GM21619 (cell line): Measurements from ENCODE around the gene PPP2R5A.
A peak's percentile ranks its signal among the peaks of the same experiment; 100 is the strongest.
"Not testable (repeated sequence)": the region's sequence is repeated elsewhere in the genome, so short reads cannot be mapped to it uniquely, and the experiment has no call there.

ENCODE experiments used
- ATAC-seq: cut with Tn5 transposase; IDR thresholded peaks from one replicate; pipeline ENCODE4 v1.9.1; 2021; ENCODE audit not compliant: unreplicated experiment

Gene PPP2R5A

GRCh38 chr1:212351588-212352362 is 66.6 kb downstream of the PPP2R5A start:
- ATAC-seq = no peak

GRCh38 chr1:212353181-212353580 is 68.0 kb downstream of the PPP2R5A start:
- ATAC-seq = no peak

- no peak for ATAC-seq
Measured at GRCh38 chr1:212354464-212354863, 69.3 kb downstream of the PPP2R5A start.

- ATAC-seq = no peak
Measured at GRCh38 chr1:212355230-212355969, 70.2 kb downstream of the PPP2R5A start.

- no peak for ATAC-seq
Measured at GRCh38 chr1:212359794-212360479, 74.7 kb downstream of the PPP2R5A start.

GRCh38 chr1:212364985-212365384 is 79.8 kb downstream of the PPP2R5A start:
- no peak for ATAC-seq

GRCh38 chr1:212366901-212367300 is 81.7 kb downstream of the PPP2R5A start:
- ATAC-seq = no peak

- no peak for ATAC-seq
Measured at GRCh38 chr1:212367474-212368072, 82.4 kb downstream of the PPP2R5A start.

GRCh38 chr1:212368073-212368484 is 82.9 kb downstream of the PPP2R5A start:
- peak; percentile 94 for ATAC-seq

- ATAC-seq = no peak
Measured at GRCh38 chr1:212375986-212376385, 90.8 kb downstream of the PPP2R5A start.

- ATAC-seq = no peak
Measured at GRCh38 chr1:212377644-212378043, 92.4 kb downstream of the PPP2R5A start.

DNA sequence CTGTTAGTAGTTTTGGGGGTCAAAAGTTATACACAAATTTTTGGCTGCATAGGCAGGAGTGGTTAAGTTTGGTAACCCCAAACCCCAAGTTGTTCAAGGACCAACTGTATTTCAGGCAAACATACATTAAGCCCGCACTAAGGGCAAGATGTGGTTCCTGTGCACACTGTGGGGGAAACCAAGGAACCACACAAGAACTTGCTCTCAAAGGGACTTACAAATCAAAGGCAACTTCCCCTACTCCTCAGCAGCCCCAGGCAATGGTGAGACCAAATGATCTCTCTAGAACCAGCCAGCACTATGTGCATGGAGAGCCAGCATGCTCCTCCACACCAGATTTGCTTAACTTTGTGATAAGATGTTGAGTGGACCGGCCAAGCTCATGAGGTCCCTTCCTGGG is 94.2 kb downstream of the PPP2R5A start:
- ATAC-seq = no peak

GRCh38 chr1:212381397-212382035 is 96.3 kb downstream of the PPP2R5A start:
- ATAC-seq = no peak

- ATAC-seq = no peak
Measured at GRCh38 chr1:212386029-212386428, 100.8 kb downstream of the PPP2R5A start.

- no peak for ATAC-seq
Measured at GRCh38 chr1:212388985-212389716, 103.9 kb downstream of the PPP2R5A start.

DNA sequence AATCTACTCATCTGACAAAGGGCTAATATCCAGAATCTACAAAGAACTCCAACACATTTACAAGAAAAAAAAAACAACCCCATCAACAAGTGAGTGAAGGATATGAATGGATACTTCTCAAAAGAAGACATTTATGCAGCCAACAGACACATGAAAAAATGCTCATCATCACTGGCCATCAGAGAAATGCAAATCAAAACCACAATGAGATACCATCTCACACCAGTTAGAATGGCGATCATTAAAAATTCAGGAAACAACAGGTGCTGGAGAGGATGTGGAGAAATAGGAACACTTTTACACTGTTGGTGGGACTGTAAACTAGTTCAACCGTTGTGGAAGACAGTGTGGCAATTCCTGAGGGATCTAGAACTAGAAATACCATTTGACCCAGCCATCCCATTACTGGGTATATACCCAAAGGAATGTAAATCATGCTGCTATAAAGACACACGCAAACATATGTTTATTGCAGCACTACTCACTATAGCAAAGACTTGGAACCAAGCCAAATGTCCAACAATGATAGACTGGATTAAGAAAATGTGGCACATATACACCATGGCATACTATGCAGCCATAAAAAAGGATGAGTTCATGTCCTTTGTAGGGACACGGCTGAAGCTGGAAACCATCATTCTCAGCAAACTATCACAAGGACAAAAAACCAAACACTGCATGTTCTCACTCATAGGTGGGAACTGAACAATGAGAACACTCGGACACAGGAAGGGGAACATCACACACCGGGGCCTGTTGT is 110.6 kb downstream of the PPP2R5A start:
- not testable (repeated sequence) for ATAC-seq

- ATAC-seq = no peak
Measured at GRCh38 chr1:212396638-212397037, 111.4 kb downstream of the PPP2R5A start.

DNA sequence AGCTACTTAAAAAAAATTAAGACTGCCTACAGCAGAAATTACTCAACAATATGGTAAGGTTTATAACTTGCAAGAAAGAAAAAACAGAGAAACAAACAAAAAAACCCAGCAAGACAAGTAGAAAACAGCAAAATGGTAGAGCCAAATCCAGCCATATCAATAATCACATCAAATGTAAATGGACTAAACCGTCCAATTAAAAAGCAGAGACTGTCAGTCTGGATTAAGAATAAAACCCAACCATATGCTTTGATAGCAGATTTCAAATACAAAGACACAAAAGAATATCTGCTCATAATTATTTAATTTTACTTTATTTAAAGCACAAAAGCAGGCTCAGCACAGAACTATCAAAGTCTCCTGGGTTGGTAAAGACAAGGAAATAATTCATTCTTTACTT is 112.0 kb downstream of the PPP2R5A start:
- ATAC-seq = no peak

GRCh38 chr1:212401042-212401441 is 115.8 kb downstream of the PPP2R5A start:
- no peak for ATAC-seq
